Fibroblast of upper back skin (primary cell): ENCODE results near the gene TNFRSF8.

Source experiments
- DNase-seq: peaks from one replicate; pipeline ENCODE4 v3.0.0-alpha.2; 2013

The TNFRSF8 gene

DNA sequence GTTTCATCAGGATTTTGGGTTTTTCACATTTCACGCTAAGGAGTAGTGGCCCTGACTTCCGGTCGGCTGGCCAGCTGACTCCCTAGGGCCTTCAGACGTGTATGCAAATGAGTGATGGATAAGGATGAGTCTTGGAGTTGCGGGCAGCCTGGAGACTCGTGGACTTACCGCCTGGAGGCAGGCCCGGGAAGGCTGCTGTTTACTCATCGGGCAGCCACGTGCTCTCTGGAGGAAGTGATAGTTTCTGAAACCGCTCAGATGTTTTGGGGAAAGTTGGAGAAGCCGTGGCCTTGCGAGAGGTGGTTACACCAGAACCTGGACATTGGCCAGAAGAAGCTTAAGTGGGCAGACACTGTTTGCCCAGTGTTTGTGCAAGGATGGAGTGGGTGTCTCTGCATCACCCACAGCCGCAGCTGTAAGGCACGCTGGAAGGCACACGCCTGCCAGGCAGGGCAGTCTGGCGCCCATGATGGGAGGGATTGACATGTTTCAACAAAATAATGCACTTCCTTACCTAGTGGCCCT is 80.6 kb downstream of the TNFRSF8 start:
- DNase-seq, result peak; percentile 90

DNA sequence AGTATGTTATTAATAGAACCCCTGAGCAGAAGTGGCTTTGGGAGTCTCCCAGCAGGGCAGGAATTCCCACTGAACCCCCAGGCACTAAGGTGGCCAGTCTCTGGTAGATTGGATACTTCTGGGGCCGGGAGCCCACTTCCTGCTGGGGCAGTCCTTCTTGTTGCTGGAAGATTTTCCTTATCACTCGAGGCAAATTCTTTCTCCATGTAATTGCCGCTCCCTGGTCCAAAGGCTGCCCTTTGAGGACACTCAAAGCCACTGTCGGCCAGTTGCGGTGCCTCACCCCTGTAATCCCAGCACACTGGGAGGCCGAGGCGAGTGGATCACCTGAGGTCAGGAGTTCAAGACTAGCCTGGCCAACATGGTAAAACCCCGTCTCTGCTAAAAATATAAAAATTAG is 81.1 kb downstream of the TNFRSF8 start:
- DNase-seq, result no peak

DNA sequence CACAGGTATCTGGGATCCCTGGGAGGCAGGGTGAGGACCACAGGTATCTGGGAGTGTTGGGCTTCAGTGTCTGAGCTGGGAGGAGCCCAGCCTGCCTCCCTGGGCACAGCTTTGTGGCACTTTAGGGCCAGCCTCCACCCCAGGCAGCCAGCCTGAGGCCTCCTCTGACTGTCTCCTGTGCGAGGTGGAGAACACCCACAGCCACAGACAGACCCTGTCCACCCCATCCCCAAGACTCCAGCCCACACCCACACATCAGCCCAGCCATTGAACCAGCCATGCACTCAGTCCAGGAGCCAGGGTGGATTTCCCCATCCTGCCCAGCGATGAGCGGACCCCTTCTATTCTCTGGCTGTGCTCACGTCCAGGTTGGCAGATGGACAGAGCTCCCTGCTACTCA is 81.9 kb downstream of the TNFRSF8 start:
- DNase-seq, result no peak

DNA sequence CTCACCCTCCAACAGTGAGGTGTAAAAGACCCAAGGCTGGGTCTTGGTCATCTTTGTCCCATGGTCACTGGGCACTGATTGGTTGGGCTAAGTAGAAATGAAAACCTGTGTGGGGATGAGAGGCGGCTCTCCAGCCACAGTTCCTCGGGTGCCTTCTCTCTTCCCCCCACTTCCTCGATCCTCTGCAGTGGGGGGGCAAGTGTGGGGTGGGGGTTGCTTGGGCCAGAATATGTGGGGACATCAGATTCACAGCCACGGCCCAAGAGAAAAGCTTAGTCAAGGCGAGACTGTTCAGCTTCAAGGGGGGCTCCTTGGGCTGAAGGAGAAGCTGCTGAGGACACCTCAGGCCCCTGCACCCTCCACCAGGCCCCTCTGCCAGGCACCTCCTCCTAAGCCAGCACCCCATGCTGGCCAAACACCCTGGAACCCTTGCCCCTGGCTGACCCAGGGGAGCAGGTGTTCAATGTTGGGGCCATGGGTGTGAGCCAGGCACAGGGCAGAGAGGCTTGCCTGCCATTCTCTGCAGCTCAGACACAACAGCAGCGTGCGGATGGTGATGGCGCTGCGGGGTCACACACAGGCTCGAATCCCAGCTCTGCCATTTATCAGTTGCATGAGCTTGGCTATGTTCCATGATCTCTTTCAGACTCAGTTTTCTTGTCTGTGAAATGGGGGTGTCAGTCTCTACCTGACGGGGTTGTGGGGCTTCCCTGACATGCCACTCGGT is 82.7 kb downstream of the TNFRSF8 start:
- no peak for DNase-seq

DNA sequence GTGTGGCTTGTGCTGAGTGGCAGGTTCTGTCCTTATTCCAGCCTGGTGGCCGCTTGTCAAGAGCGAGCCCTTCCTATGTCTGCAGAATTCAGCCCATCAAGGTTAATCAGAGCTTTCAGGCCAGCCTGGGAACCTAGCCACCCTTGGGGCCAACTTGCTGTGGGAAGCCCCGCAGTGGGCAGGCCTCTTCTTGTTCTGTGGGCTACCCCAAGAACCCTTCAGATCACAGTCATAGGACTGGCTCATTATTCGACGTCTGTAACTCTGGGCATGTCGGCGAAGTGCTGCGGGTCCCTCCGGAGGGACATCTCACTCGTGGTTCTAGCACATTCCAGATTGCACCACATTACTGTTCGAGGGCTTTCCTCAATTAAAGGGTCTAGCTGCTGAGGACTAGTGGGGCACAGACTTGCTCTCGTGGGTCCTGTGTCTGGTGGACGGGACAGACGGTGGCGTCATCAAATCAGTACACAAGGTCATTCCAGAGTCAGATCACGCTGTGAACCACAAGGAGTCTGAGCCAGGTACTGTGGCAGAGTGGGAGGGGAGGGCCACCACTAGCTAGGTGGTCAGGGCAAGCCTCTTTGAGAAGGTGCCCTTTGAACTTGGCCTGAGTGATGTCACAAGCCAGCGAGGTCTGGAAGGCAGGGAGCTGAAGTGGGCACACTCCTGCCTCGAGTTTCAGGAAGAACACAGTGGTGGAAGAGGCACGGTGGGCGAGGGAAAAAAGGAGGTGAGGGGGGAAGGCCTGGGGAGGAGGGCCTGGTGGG is 83.4 kb downstream of the TNFRSF8 start:
- no peak for DNase-seq

DNA sequence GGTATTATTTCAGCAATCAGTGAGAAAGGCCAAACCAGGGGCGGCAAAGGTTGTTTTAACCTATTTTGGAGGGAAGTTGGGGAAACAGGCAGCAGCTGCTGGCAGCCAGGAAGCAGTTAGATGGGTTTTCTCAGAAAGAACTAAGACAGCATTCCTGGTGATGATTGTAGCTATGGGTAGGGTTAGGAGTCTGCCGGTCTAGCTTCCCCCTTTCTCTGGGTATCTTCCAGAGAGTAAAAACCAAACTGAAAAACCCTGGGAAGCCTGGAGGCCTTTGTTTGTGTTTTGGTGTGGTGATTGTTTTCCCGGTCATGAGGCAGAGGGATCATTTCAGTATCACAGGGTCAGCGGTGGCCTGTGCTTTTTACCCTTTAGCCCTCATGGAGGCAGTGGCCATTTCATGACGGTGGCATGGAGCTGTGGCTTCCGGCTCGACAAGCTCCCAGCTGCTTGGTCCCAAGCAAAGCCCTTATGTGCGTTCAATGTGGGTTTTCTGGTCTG is 84.1 kb downstream of the TNFRSF8 start:
- no peak for DNase-seq

DNA sequence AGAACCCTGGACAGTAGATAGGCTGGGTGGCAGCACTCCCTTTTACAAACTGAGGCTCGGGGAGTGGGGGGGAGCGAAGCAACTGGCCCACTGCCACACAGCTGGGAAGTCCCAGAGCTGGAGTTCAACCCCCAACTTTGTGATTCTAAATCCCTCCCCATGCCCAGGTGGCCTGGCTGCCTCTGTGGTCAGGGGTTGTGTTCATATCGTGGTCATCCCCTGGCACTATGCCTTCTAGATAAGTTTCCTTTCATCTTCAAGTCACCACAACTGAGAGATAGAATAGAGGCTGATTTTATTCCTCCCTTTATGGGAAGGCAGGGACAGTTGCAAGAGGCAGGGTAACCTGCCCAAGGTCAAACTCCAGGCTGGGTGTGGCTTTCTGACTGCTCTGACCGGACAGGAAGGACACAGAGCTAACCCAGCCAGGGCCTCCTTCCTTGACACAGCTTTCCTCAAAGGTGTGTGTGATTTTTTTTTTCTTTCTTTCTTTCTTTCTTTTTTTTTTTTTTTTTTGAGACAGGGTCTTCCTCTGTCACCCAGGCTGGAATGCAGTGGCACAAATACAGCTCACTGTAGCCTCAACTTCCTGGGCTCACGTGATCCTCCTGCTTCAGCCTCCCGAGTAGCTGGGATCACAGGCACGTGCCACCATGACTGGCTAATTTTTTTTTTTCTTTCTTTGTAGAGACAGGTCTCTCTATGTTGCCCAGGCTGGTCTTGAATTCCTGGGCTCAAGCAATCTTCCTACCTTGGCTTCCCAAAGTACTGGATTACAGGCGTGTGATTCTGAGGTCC is 85.3 kb downstream of the TNFRSF8 start:
- no peak for DNase-seq

DNA sequence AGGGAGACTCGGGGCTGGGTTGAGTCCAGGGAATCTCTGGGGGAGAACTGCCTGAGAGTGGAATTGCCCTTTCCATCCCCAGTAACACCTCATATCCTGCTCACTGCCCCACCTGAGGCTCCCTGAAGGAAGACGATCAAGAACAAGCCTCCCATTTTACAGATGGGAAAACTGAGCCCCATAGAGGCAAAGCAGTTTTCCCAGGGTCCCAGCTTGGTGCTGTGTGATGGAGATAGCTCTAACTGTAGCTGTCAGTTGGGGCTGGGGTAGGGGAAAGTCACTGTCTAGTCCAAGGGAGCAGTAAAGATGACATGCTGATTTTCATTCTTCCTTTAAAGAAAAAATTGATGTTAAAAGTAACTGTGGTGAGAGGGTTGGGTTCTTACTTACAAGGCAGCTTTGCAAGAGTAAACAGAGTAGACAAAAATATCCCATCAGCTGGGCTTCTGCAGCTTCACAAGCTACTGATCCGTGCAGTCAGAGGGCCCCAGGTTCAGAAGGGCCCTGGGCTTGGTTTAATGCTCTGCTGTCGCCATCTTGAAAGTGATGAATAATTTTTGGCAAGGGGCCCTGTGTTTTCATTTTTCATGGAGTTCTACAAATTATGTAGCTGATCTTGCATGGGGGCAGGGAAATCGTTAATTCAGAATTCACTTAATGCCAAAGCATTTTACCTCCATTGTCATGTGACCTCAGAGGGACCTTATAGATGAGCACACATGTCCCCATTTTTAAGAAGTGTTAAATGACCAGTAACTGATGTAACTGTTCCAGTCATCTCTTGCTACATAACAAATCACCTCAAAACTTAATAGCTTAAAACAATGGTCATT is 86.1 kb downstream of the TNFRSF8 start:
- no peak for DNase-seq

DNA sequence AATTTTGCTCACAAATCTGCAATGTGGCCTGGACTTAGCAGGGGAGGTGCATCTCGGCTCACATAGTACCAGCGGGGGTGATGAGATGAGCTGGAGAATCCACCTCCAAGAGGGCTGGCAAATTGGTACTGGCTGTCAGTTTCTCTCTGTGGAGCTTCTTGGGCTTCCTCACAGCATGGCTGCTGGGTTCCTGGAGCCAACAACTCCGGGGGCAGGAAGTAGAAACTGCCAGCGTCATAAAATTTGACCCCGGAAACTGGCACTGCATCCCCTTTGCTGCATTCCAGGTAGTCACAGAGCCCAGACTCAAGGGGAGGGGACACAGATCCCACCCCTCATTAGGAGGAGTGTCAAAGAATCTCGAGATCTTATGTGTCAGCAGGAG is 86.7 kb downstream of the TNFRSF8 start:
- DNase-seq, result no peak

DNA sequence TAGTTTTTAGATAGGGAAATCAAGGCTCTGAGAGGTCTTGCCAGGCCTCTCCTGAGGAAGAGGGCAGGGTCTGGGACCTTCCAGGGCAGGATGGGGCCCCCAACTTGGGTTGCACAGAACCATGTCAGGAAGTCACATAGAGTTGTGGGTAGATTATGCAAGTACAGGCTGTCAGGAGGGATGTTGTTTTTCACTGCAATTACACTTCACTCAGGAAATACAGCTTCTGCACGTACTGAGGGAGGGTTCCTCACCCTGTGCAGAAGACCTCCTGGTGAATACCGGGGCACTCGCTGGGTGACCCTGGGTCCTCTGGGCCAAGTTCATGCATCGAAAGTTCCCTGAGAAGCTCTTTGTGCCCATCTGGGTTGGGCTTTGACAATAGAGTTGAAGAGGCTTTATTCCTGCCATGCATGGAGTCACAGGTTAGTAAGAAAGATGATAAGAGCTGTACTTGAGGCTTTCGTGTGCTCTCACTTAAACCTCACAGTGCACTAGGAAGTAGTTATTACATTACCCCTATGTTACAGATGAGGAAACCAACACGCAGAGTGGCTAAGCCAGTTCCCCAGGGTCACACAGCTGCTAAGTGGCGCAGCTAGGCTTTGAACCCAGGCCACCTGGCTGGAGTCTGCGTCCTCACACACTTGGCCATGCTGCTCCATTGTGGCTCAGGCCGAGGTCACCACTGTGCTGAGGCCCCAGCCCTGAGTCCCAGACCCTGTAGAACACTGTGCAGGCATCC is 87.5 kb downstream of the TNFRSF8 start:
- no peak for DNase-seq

DNA sequence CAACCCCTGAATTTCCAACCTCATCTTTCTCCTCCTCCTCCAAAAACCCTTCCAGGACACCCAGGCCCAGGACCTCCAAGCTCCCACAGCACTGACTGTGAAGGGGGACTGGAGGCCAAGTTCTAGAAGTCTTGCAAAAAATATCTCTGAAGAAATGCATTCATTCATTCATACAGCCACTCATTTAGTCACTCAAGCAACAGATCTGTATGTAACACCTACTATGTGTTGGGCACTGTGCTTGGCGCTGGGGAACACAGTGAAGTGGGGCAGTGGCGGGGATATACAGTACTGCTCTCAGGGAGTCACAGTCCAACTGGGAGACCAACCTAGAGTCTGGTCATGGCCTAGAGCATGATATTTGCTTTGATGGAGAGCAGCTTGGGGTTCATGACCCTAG is 88.4 kb downstream of the TNFRSF8 start:
- DNase-seq, result no peak

DNA sequence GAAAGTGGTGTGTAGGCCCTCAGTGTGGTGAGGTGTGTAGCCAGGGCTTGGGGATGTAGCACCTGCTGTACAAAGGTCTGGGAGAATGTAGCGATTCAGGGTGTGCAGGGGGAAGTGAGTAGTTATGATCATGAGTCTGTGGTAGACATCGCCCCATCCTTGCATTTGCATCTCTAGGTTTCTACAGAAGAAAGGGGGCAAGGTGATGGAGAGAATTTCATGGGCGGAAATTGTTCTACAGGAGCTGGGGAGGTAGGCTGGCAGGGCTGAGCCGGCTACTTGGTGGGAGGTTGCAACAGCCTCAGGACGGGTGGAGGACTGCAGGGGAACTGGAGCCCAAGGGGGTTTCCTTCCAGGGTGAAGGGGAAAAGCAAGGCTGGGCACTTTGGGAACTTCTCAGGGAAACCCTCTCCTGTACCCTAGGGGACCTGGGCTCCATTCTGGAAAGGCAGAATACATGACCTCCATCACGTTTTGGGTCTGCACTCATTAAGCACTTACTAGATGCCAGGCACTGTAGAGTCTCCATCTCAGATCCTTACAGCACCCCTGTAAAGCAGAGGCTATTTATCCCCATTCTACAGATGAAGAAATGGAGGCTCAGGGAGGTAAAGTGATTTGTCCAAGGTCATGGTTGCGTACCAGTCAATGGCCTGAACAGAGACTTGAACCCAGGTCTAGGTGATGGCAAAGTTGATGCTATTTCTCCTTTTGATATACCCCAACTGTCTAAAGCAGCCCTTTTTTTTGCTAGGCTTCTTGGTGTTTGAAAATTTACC is 89.2 kb downstream of the TNFRSF8 start:
- no peak for DNase-seq

DNA sequence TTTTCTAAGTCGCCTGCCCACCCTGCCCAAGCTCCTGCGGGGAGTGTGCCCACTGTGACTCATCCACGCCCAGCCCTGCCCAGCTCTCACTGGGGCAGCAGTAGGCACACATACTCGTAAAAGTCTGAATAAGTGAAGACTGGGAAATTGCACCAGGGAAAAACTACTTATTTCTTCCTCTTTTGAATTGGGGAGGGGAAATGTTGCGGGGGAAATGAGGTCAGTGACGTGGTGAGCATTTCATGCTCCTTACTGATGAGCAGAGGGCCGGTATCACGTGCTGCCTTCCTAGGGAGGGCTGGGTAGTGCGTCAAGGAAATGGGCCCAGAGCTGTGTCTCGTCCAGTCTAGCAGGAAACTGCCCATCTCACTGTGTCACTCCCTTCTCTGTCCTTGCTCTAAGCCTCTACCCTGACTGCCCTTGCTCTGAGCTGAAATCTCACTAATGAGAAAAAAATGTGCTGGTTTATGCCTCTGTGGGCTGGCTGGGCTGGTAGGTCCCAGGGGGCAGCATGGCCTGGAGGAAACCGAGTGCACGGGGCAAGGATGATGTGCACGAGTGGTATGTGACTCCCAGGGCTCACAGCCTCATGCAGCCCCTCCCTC is 90.2 kb downstream of the TNFRSF8 start:
- peak; percentile 77 for DNase-seq

DNA sequence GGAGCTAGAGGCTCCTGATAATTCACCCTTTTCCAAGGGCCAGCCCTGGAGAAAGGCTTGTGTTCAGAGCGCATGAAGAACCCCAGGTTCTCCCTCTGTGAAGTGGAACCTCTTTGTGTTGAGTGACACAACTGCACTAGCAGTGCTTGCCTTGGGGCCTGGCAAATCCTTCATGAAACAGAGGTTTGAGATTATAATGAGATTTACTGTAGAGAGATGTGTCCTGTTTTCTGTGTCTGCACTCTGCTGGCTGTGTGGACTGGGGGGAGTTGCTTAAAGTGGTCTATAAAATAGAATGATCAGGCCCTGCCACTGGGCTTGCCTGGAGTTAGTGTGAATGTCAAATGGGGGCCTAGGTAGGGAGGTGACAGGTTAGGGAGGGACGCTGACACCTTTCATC is 92.2 kb downstream of the TNFRSF8 start:
- no peak for DNase-seq

DNA sequence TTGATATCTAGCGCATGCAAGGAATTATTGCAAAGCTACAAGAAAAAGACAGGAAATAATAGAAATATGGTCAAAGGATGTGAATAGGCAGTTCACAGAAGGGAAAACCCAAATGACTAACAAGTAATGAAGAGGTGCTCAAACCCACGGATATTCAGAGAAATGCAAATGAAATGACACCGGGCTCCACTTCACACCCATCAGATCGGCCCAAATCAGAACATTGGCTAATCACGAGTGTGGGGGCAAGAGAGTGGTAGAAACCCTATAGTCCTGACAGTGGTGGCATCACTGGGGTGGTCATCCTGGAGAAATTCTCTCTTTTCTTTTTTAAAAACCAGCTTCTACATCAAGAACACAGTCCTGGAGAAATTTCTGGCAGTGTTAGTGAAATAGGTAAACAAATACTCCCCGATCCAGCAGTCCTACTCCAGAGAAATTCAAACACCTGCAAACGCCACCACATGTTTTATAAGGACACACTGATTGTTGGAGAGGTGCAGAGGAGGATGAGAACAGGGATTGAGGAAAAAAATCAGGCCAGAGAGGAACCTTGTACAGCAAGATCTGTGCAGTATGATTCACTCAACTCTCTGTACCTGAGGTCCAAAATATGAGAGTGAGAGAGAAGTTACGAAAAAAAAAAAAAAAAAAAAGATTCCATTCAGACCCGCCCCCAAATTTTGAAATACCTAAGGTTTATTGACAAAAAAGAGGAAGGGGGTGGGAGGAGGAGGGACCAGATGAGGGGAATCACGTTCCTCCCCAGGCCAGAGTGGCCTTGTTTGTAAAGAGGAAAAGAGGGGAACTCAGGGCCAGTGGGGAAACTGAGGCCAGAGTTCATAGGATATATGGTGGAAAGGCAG is 94.5 kb downstream of the TNFRSF8 start:
- no peak for DNase-seq

DNA sequence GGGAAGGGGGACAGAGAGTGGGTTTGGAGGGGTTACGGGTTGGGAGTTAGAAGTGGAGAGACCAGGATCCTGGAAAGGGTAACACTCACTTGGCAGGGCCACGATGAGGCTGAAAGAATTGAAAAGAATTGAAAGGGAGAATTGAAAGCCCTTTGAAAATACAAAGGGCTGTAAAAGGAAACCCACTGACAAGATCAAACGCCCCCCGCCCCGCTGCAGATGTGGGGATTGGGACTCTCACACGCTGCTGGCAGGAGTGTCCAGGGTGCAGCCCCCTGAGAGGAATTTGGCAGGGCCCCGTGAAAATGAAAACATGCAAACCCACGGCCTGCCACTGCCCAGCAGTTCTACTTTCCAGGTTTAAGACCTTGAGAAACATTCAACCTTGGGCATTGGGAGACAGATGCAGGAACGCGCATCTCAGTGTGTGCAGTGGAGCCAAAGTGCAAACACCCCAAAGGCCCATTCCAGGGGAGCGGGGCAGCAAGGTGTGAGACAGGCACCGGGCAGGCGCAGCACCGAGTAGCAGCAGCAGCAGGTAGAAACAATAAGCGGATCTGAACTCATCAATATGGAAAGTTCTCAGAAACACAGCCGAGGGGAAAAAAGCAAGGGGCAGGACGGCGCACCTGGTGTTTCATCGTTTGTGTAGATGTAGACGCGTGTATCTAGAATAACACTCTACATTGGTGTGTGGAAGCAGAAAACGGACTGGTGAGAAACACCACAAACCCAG is 95.4 kb downstream of the TNFRSF8 start:
- DNase-seq, result no peak

DNA sequence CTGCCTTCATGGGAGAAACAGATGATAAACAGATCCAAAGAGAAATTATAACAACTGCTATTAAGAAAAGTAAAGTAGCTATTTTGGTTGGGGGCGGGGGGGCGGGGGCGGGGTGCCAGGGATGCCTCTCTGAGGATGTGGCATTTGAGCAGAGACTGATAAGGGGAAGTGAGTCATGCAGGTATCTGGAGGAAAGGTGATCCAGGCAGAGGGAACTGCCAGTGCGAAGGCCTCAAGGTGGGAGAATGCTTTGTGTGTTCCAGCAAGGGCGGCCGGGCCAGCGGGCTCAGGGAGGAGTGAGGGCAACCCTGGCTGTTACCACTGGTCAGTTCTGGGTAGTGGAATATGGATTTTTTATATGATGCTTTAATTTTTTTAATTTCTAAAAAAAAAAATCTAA is 96.7 kb downstream of the TNFRSF8 start:
- DNase-seq, result no peak

DNA sequence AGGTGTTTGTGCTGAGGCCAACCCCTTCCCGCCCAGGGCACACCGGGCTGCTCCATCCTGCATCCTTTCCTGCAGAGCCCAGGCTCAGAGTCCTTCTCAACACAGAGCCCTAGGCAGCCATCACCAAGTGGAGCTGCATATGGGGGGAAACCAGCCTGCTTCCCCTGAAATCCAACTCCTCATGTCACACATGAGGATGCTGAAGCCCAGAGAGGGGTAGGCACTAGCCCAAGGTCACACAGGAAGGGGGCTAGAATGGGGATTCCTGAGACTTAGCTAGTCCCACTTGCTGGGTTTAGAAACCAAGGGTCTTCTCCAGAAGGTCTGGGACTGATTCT is 98.2 kb downstream of the TNFRSF8 start:
- DNase-seq, result no peak
